Activated B cell treated with CpG ODN at 0.5 μM for 24 hours (primary cell): ENCODE results near the gene IL1RN. TPM values are rescaled to one million over a fixed set of nuclear protein-coding genes. Genes with fewer than 3 reads are reported as not detected.

Source experiments
- ATAC-seq: fragments of 200-7000 bp; cut with Tn5 transposase; one replicate; pipeline ENCODE4 v1.10.0; 2021; ENCODE audit warnings: low read depth, mild to moderate bottlenecking, moderate library complexity
- CTCF ChIA-PET: fragments of 350-600 bp; sonication (Branson Sonifier 250); formaldehyde crosslinking; loops from one replicate; lab custom pipeline; 2021; ENCODE audit warnings: antibody characterized with exemption; lab: Charles Lee
- POLR2A ChIA-PET: fragments of 350-600 bp; sonication (Branson Sonifier 250); formaldehyde crosslinking; loops from one replicate; lab custom pipeline; 2021; ENCODE audit warnings: antibody characterized with exemption; lab: Charles Lee
- DNase-seq: peaks from one replicate; pipeline ENCODE4 v3.0.0; 2022
- H3K27ac Mint-ChIP-seq: one replicate; pipeline ENCODE4 v1.8.0; 2020; ENCODE audit warnings: mixed read lengths
- H3K27me3 Mint-ChIP-seq: one replicate; pipeline ENCODE4 v1.8.0; 2021; ENCODE audit warnings: mixed read lengths
- H3K36me3 Mint-ChIP-seq: one replicate; pipeline ENCODE4 v1.8.0; 2021; ENCODE audit warnings: low read depth, mixed read lengths
- H3K4me1 Mint-ChIP-seq: one replicate; pipeline ENCODE4 v1.8.0; 2021; ENCODE audit warnings: mixed read lengths
- H3K4me3 Mint-ChIP-seq: one replicate; pipeline ENCODE4 v1.8.0; 2020; ENCODE audit warnings: mild to moderate bottlenecking, mixed read lengths
- H3K9me3 Mint-ChIP-seq: one replicate; pipeline ENCODE4 v1.8.0; 2020; ENCODE audit warnings: mixed read lengths
- CTCF ChIP-seq: fragments of 200-600 bp; IDR thresholded peaks from one replicate; pipeline ENCODE4 v1.8.0; 2022; ENCODE audit warnings: antibody characterized with exemption, mild to moderate bottlenecking
- intact Hi-C: fragments of 100-400 bp; cut with micrococcal nuclease; formaldehyde crosslinking; loops from one replicate; pipeline ENCODE4 v1.15.1; 2024
- total RNA-seq: library from RNA; stranded (reverse); gene quantifications from 2 replicates; pipeline ENCODE4 v1.2.3, GENCODE V29; 2022

IL1RN gene
- total RNA-seq, 1 donor from 2014 or later, result not detected

DNA sequence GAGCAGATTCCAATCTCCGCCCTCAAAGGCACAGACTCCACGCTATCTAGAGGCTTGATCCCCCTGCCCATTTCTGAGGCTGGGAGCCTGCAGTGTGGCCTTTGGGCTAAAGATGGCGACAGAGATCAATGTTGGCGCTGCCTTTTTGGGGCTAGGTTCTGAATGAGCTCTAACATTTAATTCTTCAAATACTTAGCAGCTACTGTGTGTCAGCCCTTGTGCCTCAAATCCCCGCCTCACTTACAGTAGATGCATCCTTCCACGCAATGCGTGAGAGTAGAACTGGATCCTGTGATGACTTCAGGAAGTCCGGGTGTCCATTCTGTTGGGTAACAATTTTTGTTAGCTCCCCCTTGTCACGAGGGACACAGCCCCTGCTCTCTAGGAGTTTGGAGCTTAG lies 47.3 kb upstream of the IL1RN start:
- Mint-ChIP-seq H3K36me3 (no peaks in the 10 kb centered on the region), H3K4me1 (no peaks in the 10 kb centered on the region), H3K27me3 (peaks cover 24% of the 10 kb centered on the region), H3K27ac (no peak overlapping the region), H3K4me3 (no peak overlapping the region), H3K9me3 (no peaks in the 10 kb centered on the region)
- intact Hi-C loops, result loop anchor here (1.0 to 5.0 kb wide), 4 partner anchors 42 to 290 kb away; no protein-coding TSS in a partner anchor
- ChIA-PET POLR2A (no interaction called here), CTCF (interaction anchor here (0.6 to 6.5 kb wide), 17 partner anchors 8 to 310 kb away, joined by 3 to 71 read pairs (median 4); no protein-coding TSS in a partner anchor)
- ATAC-seq, result peak; percentile 82
- peak; percentile 31 for DNase-seq
- TF ChIP-seq CTCF, result peak; percentile 23

DNA sequence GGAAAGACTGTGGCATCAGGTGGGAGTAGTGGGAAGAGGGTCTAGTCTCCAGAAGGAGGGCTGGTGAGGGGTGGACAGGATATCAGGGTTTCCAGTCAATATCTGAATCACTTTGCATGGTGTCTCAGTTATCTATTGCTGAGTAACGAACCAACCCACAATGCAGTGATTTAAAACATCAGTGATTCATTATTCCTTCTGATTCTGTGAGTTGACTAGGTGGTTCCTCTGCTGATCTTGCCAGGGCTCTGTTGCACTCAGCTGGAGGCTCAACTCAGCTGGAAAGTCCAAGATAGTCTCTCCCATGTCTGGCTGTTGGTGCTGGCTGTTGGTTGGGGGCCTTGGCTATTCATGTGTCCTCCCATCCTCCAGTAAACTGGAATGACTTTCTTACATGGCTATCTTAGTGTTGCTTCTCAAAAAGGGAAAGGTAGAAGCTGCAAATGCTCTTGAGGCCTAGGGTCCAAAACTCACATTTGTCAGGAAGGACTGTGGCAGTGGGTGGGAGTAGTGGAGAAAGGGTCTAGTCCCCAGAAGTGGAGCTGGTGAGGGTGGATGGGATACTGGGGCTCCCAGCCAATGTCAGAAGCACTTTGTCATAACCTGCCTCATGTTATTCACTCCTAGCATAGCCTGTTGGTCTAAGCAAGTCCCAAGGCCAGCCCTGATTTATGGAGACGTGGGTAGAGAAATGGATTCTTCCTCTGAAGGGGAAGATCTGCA lies 45.7 kb upstream of the IL1RN start:
- ChIA-PET CTCF (interaction anchor here (3.2 to 6.5 kb wide), 2 partner anchors 56 to 118 kb away, joined by 32 to 71 read pairs; no protein-coding TSS in a partner anchor), POLR2A (no interaction called here)
- TF ChIP-seq CTCF, result no peak
- ATAC-seq (no peak), DNase-seq (no peak)
- H3K27me3 Mint-ChIP-seq, result peaks cover 20% of the 10 kb centered on the region
- H3K4me3 Mint-ChIP-seq, result no peak overlapping the region
- H3K36me3 Mint-ChIP-seq, result no peaks in the 10 kb centered on the region
- intact Hi-C loops, result loop anchor here (5.0 kb wide), 1 partner anchor 41 kb away; no protein-coding TSS in a partner anchor
- no peaks in the 10 kb centered on the region for H3K4me1 Mint-ChIP-seq
- H3K27ac Mint-ChIP-seq, result no peak overlapping the region
- H3K9me3 Mint-ChIP-seq, result no peaks in the 10 kb centered on the region

- DNase-seq (no peak), ATAC-seq (peak; percentile 14)
- no peak overlapping the region for H3K4me3 Mint-ChIP-seq
- intact Hi-C loops, result loop anchor here (5.0 kb wide), 1 partner anchor 39 kb away; no protein-coding TSS in a partner anchor
- CTCF ChIA-PET, result interaction anchor here (1.5 to 6.5 kb wide), 2 partner anchors 55 to 116 kb away, joined by 5 to 71 read pairs; no protein-coding TSS in a partner anchor
- POLR2A ChIA-PET, result no interaction called here
- H3K9me3 Mint-ChIP-seq, result no peaks in the 10 kb centered on the region
- no peak for TF ChIP-seq CTCF
- no peak overlapping the region for H3K27ac Mint-ChIP-seq
- H3K27me3 Mint-ChIP-seq, result peaks cover 10% of the 10 kb centered on the region
- H3K36me3 Mint-ChIP-seq, result no peaks in the 10 kb centered on the region
- no peaks in the 10 kb centered on the region for H3K4me1 Mint-ChIP-seq
Observed at GRCh38 chr2:113083296-113083695, 44.1 kb upstream of the IL1RN start.

DNA sequence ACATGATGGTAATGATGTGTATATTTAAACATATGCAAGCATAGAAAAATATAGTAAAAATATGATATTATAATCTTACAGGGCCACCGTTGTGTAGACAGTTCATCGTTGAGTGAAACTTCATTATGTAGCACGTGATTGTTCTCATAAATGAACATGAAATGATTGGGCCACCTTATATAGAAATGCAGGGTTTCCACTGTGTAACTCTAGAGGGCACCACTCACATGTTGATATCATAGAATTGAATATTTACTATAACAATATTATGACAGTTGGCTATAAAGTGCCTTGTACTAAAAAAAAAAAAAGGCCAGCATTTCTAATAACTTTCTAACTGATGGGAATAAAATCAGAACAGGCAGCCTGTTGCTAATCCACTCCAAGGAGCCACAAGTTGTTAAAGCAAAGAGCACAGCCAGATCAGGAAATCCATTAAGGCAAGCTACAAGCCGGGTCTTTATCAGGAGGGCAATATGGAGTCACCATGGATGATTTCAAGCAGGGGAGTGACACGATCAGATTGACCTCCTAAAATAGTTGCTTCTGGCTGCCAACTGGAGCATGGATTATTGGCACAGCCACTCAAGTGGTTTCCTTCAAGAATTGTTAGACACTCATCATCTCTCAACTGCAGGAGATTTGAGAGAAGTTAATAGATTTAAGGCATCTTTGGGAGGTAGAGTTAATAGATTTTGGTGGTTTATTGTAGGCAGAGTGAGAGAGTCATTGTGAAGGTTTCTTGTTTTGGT lies 43.0 kb upstream of the IL1RN start:
- CTCF ChIA-PET, result interaction anchor here (6.5 kb wide), 1 partner anchor 53 kb away, joined by 71 read pairs; no protein-coding TSS in a partner anchor
- no peak overlapping the region for H3K27ac Mint-ChIP-seq
- ATAC-seq, result peak; percentile 47

More for the DNA sequence above, 43.0 kb upstream of the IL1RN start:
- H3K36me3 Mint-ChIP-seq, result no peaks in the 10 kb centered on the region
- DNase-seq, result no peak
- intact Hi-C loops, result loop anchor here (5.0 kb wide), 1 partner anchor 38 kb away; no protein-coding TSS in a partner anchor
- TF ChIP-seq CTCF, result no peak
- no peaks in the 10 kb centered on the region for H3K4me1 Mint-ChIP-seq
- POLR2A ChIA-PET, result no interaction called here
- H3K27me3 Mint-ChIP-seq, result peaks cover 6% of the 10 kb centered on the region
- H3K4me3 Mint-ChIP-seq, result no peak overlapping the region
- no peaks in the 10 kb centered on the region for H3K9me3 Mint-ChIP-seq
